WTC11 (cell line): ENCODE measurements around the gene DDIT4L.

Experiments
- AFF4 ChIP-seq: sonication (generic); formaldehyde crosslinking; IDR thresholded peaks from 2 replicates; pipeline ENCODE4 v1.8.1; 2023; ENCODE audit warnings: mild to moderate bottlenecking, missing genetic modification reagents, borderline replicate concordance
- ARID4B ChIP-seq: sonication (generic); formaldehyde crosslinking; IDR thresholded peaks from 2 replicates; pipeline ENCODE4 v1.8.0; 2023; ENCODE audit warnings: missing genetic modification reagents, mild to moderate bottlenecking, borderline replicate concordance
- CTCF ChIP-seq: fragments of 200-600 bp; IDR thresholded peaks from 2 replicates; pipeline ENCODE4 v1.8.0; 2022; ENCODE audit warnings: antibody characterized with exemption
- SP1 ChIP-seq: sonication (generic); formaldehyde crosslinking; conservative IDR thresholded peaks from 2 replicates; pipeline ENCODE4 v1.8.1; 2022; ENCODE audit warnings: missing genetic modification reagents
- ZBTB21 ChIP-seq: sonication (generic); formaldehyde crosslinking; IDR thresholded peaks from 2 replicates; pipeline ENCODE4 v1.8.1; 2023; ENCODE audit warnings: mild to moderate bottlenecking, missing genetic modification reagents, borderline replicate concordance

GRCh38 chr4:100224160-100224559 lies 33.9 kb upstream of the DDIT4L start:
- TF ChIP-seq SP1 (no peak), CTCF (no peak), ZBTB21 (CRISPR knock-in tag) (no peak), ARID4B (CRISPR knock-in tag) (no peak), AFF4 (CRISPR knock-in tag) (no peak)
